RCC 7860 (cell line): Measurements from ENCODE around the gene BDP1.
"Not testable (repeated sequence)": the region's sequence is repeated elsewhere in the genome, so short reads cannot be mapped to it uniquely, and the experiment has no call there.

Experiments
- DNase-seq: peaks from one replicate; pipeline ENCODE4 v3.0.0-alpha.2; 2015; ENCODE audit warnings: low spot score
- FAIRE-seq: peaks from 2 replicates; lab custom pipeline; 2012; peaks lifted over from hg19 to GRCh38; lab: Jason Lieb, UNC

Gene BDP1

DNA sequence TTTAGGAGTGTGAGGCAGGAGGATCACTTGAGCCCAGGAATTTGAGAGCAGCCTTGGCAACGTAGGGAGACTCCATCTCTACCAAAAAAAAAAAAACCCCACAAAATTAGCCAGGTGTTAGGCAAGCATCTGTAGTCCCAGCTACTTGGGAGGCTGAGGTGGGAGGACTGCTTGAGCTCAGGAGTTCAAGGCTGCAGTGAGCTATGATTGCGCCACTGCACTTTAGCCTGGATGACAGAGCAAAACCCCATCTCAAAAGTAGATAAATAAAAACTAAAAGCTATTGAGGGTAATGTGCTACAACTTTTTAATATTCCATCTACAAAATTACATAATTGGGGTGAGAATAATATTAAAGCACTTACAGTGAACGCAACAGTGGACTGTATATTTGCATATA, 5.9 kb downstream of the BDP1 start:
- FAIRE-seq (no peak), DNase-seq (no peak)

DNA sequence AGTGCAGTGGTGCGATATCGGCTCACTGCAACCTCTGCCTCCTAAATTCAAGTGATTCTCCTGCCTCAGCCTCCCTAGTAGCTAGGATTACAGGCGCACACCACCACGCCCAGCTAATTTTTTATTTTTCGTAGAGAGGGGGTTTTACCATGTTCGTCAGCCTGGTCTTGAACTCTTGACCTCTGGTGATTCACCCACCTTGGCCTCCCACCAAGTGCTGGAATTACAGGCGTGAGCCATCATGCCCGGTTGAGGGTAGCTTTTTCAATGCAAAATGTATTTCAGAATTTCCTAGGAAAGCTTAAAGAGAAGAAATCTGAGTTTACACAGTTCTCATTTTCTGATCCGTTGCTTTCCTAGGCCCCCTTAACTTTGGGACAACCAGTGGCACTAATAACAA, 15.7 kb downstream of the BDP1 start:
- FAIRE-seq, result no peak

DNA sequence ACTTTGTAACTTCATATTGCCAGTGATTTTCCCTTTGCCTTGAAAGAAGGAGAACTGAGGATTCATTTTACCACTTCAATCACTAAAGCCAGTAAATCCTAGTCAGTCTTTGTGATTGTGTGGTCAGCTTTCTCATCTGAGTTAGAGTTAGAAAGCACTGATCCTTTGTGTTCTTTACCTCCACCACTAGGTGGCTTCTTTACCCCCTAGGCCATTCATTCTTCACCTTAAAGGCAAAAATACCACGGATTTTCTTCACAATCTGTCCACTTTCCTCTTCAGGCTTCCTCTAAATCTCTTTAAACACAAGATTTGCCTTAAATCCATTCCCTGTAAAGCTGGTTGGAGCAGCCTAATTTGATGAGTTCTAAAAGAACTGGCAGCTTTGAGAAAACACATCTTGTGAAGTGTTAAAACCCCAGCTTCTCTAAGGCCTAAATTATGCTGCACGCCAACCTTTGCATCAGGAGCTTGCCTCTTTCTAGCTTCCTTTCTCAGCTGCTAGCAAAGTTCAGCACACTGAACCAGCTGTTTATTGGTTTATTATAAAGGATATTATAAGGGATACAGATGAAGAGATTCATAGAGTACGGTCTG, 20.4 kb downstream of the BDP1 start:
- FAIRE-seq (no peak), DNase-seq (no peak)

More for the DNA sequence above, 15.7 kb downstream of the BDP1 start:
- DNase-seq, result no peak

DNA sequence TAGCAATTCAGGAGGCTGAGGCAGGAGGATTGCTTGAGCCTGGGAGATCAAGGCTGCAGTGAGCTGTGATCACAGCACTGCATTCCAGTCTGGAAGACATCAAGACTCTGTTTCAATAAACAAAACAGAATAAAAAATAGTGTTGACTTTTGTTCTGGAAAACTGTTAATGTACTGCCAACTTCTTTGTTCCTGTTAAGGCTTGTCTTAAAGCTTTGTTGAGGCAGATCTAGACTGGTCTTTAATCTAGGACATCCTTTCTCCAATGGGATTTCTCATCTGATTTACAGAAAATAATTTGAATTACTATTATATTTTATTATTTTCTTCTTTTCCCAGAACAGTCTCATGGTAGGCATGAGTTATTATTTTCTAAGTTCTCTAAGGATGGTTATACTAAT, 26.0 kb downstream of the BDP1 start:
- FAIRE-seq, result no peak
- DNase-seq, result no peak

DNA sequence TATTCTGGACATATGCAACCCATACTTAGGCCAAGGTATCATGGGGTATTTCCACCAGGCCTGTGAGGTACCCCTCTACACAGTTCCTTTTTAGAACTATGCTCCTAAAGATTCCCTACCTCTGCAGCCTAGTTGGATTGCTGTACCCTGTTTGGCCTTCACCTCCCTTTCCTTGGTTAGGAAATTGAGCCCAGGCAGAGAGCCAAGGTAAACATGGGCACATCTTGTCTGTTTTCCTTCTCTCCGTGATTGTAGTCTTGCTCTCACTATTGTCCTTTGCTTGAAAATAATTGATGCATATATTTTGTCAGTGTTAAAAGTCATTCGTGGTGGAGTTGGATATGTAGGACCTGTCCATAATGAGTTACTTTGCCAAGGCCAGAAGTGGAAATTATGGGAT, 26.7 kb downstream of the BDP1 start:
- no peak for FAIRE-seq
- no peak for DNase-seq

DNA sequence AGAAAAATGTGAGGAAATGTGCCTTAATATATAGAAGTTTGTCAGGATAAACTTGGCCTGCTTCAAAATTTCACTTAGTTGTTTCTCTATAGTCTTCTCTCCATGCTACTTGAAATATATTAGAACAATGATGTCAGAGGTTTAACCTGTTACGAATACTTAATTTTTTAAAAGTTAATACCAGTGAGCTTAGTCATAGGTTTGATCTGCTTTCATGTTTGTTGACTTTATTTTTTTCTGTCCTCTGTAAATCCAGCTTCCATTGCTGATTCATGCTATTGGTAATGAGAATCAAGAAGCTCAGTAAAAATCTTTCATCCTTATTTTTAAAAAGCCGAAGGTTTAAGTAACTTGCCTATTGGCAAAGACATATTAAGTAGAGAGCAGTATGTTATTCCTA, 27.9 kb downstream of the BDP1 start:
- FAIRE-seq, result no peak

DNA sequence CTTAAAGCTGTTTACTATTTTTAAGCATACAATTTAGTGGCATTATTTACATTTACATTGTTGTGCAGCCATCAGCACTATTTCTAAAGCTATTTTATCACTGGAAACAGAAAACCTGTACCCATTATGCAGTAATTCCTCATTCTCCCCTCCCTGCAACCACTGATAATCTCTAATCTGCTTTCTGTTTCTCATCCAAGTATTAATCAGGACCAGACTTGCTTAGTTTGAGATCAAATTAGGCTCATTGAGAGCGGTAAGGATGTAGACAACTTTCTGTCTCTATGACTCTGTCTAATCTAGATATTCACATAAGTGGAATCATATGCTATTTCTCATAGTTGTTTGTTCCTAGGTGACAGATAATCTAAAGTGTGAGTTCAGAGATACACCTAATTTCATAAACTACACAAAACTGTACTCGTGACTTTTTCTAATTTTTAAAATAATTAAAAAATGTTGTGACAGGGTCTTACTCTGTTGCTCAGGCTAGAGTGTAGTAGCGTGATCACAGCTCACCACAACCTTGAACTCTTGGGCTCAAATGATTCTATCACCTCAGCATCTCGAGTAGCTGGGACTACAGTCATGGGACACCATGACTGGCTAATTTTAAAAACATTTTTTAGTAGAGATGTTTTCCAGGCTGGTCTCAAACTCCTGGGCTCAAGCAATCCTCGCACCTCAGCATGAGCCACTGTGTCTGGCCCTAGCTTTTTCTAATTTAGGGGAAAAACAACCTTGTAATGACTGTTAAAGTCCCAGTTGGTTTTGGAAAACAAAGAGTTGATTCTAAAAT, 37.6 kb downstream of the BDP1 start:
- FAIRE-seq (no peak), DNase-seq (no peak)

More for the DNA sequence above, 27.9 kb downstream of the BDP1 start:
- DNase-seq, result no peak

DNA sequence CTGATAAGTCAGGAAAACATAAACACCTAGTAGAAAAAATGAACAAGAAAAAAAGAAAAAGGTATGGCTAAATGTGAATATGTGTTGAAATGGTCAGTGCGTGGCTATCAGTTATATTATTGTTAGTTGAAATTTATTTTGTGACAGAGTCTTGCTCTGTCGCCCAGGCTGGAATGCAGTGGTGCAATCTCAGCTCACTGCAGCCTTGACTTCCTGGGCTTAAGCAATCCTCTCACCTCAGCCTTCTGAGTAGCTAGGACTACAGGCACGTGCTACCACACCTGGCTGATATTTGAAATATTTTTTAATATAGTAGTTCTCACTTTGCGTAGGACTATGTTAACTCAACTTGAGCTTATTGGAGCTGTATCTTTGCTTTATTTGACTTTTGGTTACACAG, 38.8 kb downstream of the BDP1 start:
- not testable (repeated sequence) for FAIRE-seq

DNA sequence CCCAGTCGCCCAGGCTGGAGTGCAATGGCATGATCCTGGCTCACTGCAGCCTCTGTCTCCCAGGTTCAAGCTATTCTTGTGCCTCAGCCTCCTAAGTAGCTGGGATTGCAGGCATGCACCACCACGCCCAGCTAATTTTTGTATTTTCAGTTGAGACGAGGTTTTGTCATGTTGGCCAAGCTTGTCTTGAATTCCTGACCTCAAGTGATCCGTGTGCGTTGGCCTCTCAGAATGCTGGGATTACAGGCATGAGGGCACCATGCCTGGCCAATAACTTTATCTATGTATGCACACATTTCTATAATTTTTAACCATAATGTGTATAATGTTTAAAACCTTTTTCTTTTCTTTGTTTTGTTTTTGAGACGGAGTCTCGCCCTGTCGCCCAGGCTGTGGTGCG, 43.3 kb downstream of the BDP1 start:
- DNase-seq, FAIRE-seq: not testable (repeated sequence)

More for the DNA sequence above, 38.8 kb downstream of the BDP1 start:
- DNase-seq, result not testable (repeated sequence)

DNA sequence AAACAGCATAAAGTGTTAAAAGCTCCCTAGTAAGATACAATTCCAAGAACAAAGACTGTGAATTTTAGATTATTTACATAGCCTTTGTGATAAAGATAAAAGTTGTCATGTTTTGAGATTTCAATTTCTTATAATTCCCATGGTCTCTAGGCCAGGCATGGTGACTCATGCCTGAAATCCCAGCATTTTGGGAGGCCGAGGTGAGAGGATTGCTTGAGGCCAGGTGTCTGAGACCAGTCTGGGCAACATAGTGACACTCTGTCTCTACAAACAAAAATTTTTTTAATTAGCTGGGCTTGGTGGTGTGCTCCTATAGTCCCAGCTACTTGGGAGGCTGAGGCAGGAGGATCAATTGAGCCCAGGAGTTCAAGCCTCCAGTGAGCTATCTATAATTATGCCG, 48.1 kb downstream of the BDP1 start:
- DNase-seq, result no peak
- no peak for FAIRE-seq

DNA sequence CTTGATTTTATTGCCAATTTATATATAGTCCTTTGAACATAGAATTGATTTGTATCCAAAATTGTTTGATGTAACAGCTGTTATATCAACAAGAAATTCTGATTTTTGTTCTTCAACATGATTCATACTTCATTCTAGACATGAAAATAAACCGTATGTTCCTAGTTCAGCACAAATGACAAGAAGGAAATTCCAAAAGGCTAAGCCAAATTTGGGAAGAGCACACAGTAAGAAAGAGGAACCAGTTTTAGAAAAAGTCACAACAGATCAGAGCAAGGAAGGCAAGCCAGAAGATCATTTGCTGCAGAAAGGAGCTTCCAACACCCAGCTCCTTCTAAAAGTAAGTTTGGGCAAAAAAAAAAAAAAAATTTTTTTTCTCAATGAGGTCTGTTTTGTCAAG, 66.7 kb downstream of the BDP1 start:
- no peak for FAIRE-seq
- no peak for DNase-seq

DNA sequence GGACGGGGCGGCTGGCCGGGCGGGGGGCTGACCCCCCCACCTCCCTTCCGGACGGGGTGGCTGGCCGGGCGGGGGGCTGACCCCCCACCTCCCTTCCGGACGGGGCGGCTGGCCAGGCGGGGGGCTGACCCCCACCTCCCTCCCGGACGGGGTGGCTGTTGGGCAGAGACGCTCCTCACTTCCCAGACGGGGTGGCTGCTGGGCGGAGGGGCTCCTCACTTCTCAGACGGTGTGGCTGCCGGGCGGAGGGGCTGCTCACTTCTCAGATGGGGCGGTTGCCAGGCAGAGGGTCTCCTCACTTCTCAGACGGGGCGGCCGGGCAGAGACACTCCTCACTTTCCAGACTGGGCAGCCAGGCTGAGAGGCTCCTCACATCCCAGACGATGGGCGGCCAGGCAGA, 70.2 kb downstream of the BDP1 start:
- DNase-seq, FAIRE-seq: not testable (repeated sequence)

DNA sequence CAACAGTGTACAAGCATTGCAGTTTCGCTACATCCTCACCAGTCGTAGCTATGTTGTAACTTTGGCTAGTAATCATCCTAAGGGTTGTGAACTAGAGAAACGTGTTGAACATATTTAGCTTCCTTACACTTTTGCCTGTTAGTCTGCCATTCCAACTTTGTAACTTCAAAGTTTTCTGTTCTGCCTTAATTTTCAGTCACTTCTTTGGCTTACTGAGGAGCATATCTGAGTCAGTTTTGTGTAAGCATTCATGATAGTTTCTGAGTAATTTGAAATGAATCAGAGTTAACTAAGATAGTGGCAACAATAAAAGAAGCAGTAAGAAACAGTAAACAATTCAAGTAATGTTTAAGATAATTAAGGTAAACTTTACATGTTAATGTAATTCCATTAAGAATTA, 72.8 kb downstream of the BDP1 start:
- no peak for FAIRE-seq
- no peak for DNase-seq

DNA sequence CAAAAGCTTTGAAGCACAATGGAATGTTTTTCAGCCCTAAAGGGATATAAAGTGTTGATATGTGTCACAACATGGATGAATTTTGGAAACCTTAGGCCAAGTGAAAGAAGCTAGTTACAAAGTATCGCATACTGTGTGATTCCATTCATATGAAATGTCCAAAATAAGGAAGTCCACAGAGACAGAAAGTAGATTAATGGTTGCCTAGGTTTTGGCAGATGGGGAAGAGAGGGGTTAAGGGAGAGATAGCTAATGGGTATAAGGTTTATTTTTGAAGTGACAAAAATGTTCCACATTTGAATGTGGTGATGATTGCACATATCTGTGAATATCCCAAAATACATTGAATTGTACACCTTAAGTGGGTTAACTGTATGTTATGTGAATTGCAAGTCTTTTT, 74.2 kb downstream of the BDP1 start:
- DNase-seq (no peak), FAIRE-seq (no peak)

DNA sequence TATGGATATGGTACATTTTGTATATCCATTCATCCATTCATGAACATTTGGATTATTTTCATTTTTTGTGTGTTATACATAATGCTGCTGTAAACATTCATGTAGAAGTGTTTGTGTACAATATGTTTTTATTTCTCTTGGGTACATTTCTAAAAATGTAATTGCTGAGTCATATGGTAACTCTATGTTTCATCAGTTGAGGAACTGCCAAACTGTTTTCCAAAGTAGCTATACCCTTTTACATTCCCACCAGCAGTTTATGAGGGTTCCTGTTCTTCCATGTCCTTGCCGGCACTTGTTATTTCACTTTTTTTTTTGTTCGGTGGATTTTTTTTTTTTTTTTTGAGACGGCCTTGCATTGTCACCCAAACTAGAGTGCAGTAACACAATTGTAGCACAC, 77.7 kb downstream of the BDP1 start:
- FAIRE-seq, result no peak
- DNase-seq, result no peak

DNA sequence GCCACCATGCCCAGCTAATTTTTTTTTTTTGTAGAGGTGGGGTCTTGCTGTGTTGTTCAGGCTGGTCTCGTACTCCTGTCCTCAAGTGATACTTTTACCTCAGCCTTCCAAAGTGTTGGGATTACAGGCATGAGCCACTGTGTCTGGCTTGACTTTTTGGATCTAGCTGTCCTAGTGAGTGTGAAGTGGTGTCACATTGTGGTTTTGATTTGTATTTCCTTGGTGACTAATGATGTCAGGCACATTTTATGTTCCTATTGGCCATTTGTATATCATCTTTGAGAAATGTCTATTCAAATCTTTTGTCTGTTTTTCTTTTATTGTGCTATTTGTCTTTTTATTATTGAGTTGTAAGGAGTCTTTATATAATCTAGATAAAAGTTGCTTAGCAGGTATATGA, 78.2 kb downstream of the BDP1 start:
- no peak for FAIRE-seq
- peak; percentile 8 for DNase-seq

DNA sequence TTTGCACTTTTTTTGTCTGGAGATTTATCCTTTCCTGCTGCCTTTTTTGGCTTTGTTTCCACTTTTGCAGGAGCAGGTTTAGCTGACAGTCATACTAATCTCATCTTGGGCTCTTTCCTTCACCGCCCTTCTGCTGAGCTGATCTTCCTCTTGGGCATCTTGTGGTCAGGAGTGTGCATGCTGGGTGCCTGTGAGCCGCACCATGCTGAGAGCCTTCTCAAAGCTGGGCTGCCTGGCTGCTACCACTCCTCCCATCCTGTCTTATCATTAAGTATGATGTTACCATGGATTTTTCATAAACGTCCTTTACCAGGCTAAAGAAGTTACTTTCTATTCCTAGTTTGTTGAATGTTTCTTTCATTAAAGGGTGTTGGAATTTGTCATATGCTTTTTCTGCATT, 82.2 kb downstream of the BDP1 start:
- DNase-seq (no peak), FAIRE-seq (no peak)

DNA sequence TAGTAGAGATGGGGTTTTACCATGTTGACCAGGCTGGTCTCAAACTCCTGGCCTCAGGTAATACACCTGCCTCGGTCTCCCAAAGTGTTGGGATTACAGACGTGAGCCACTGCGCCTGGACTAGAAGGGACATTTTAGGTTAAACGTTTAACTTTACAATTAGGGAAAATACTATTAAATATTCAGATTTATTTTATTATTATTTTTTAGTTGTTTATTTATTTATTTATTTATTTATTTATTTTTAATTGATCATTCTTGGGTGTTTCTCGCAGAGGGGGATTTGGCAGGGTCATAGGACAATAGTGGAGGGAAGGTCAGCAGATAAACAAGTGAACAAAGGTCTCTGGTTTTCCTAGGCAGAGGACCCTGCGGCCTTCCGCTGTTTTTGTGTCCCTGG, 95.4 kb downstream of the BDP1 start:
- not testable (repeated sequence) for DNase-seq, FAIRE-seq

DNA sequence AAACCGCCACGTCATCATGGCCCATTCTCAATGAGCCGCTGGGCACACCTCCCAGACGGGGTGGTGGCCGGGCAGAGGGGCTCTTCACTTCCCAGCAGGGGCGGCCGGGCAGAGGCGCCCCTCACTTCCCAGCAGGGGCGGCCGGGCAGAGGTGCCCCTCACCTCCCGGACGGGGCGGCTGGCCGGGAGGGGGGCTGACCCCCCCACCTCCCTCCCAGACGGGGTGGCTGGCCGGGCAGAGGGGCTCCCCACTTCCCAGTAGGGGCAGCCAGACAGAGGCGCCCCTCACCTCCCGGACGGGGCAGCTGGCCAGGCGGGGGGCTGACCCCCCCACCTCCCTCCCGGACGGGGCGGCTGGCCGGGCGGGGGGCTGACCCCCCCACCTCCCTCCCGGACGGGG, 96.1 kb downstream of the BDP1 start:
- FAIRE-seq, result not testable (repeated sequence)

DNA sequence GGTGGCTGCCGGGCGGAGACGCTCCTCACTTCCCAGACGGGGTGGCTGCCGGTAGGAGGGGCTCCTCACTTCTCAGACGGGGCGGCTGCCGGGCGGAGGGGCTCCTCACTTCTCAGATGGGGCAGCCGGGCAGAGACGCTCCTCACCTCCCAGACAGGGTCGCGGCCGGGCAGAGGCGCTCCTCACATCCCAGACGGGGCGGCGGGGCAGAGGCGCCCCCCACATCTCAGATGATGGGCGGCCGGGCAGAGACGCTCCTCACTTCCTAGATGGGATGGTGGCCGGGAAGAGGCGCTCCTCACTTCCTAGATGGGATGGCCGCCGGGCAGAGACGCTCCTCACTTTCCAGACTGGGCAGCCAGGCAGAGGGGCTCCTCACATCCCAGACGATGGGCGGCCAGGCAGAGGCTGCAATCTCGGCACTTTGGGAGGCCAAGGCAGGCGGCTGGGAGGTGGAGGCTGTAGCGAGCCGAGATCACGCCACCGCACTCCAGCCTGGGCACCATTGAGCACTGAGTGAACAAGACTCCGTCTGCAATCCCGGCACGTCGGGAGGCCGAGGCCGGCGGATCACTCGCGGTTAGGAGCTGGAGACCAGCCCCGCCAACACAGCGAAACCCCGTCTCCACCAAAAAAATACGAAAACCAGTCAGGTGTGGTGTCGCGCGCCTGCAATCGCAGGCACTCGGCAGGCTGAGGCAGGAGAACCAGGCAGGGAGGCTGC, 96.7 kb downstream of the BDP1 start:
- FAIRE-seq, DNase-seq: not testable (repeated sequence)

More for the DNA sequence above, 96.1 kb downstream of the BDP1 start:
- DNase-seq, result not testable (repeated sequence)

DNA sequence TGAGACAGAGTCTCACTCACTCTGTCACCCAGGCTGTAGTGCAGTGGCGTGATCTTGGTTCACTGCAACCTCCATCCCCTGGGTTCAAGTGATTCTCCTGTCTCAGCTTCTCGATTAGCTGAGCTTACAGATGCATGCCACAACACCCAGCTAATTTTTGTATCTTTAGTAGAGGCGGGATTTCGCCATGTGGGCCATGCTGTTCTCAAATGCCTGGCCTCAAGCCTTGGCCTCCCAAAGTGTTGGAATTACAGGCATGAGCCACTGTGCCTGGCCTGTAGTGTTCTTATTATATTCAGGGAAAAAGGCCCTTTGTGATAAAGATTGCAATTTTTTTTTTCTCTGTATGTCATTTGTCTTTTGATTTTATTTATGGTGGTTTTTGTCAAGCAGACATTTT, 107.7 kb downstream of the BDP1 start:
- DNase-seq (no peak), FAIRE-seq (no peak)

DNA sequence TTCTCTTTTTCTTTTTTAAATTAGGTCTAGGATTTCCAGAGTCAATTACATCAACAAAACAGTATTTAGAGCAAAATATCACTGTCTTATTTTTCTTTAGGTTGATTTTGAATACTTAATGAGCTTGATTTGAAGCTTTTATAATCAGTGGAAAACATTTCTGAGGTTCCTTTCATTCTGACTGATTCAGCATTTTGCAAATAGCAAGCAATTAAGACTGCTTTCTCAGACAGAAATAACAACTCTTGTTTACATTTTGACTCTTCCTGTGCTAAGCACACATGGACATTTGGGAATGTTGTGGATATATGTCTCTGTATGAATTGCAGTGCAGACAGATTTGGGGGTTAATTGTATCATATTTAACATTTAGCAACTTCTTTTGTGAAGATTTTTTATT, 109.4 kb downstream of the BDP1 start:
- DNase-seq, result no peak
- no peak for FAIRE-seq
